GM19193 (cell line): ENCODE measurements around the gene KLF16.

Source experiments
- POLR2A ChIP-seq: IDR thresholded peaks from 4 replicates; pipeline ENCODE4 v1.6.1; 2011; ENCODE audit not compliant: insufficient read depth, insufficient read length; ENCODE audit errors: extremely low read depth

KLF16 gene

GRCh38 chr19:1853295-1854038 is 9.9 kb downstream of the KLF16 start:
- TF ChIP-seq POLR2A: peak; percentile 20

GRCh38 chr19:1852581-1853128 is 10.7 kb downstream of the KLF16 start:
- no peak for TF ChIP-seq POLR2A

GRCh38 chr19:1851654-1852580 is 11.5 kb downstream of the KLF16 start:
- TF ChIP-seq POLR2A: no peak

- TF ChIP-seq POLR2A: no peak
These were observed 12.3 kb downstream of the KLF16 start for GRCh38 chr19:1850809-1851653.

- TF ChIP-seq POLR2A: no peak
These were observed 13.4 kb downstream of the KLF16 start for GRCh38 chr19:1849886-1850398.

GRCh38 chr19:1849132-1849474 is 14.3 kb downstream of the KLF16 start:
- TF ChIP-seq POLR2A: no peak

- peak; percentile 85 for TF ChIP-seq POLR2A
These were observed 14.8 kb downstream of the KLF16 start, which contains the start of gene REXO1 for GRCh38 chr19:1848399-1849131. TSS of gene REXO1 (minus strand) at chr19:1848483. CDS start at chr19:1848358, 125 bp downstream.

- TF ChIP-seq POLR2A: no peak
These were observed 15.5 kb downstream of the KLF16 start for GRCh38 chr19:1847684-1848398.

- TF ChIP-seq POLR2A: no peak
These were observed 16.1 kb downstream of the KLF16 start for GRCh38 chr19:1847348-1847683.

GRCh38 chr19:1846517-1847204 is 16.7 kb downstream of the KLF16 start:
- no peak for TF ChIP-seq POLR2A

- no peak for TF ChIP-seq POLR2A
These were observed 17.7 kb downstream of the KLF16 start for GRCh38 chr19:1845642-1846041.

GRCh38 chr19:1845125-1845515 is 18.3 kb downstream of the KLF16 start:
- TF ChIP-seq POLR2A: no peak
